Fibroblast of lung (primary cell): Measurements from ENCODE around the gene SCUBE3. TPM values are rescaled to one million over a fixed set of nuclear protein-coding genes. Genes with fewer than 3 reads are reported as not detected.

Experiments
- DNase-seq, 2 donors: peaks; one replicate each; pipeline versions ENCODE4 v3.0.0 to v3.0.0-alpha.2; 2010; ENCODE audit warnings: low read depth in 2 of 2
- H2AFZ ChIP-seq: 2 replicates; pipeline ENCODE4 v1.5.1; 2012; ENCODE audit warnings: low read length, control low read depth, inconsistent platforms
- H3K27ac ChIP-seq: 2 replicates; pipeline ENCODE4 v1.5.1; 2011; ENCODE audit warnings: low read length, control low read depth; ENCODE audit not compliant: insufficient read depth
- H3K27me3 ChIP-seq: 2 replicates; pipeline ENCODE4 v1.5.1; 2011; ENCODE audit warnings: mild to moderate bottlenecking, low read length; ENCODE audit not compliant: control insufficient read depth, insufficient read depth
- H3K36me3 ChIP-seq: 2 replicates; pipeline ENCODE4 v1.5.1; 2011; ENCODE audit warnings: low read length; ENCODE audit not compliant: control insufficient read depth, insufficient read depth
- H3K4me1 ChIP-seq: 2 replicates; pipeline ENCODE4 v1.5.1; 2011; ENCODE audit warnings: low read length; ENCODE audit not compliant: control insufficient read depth, insufficient read depth; ENCODE audit errors: extremely low read depth
- H3K4me2 ChIP-seq: 2 replicates; pipeline ENCODE4 v1.5.1; 2011; ENCODE audit warnings: low read length, control low read depth; ENCODE audit not compliant: insufficient read depth; ENCODE audit errors: extremely low read depth
- H3K4me3 ChIP-seq, 4 experiments: fragments of 200-600 bp in 1 of 4; sonication (generic) in 1 of 4; replicated peaks in 1 of 4; 2 replicates each; pipeline ENCODE4 v1.5.1; 2011 to 2016; ENCODE audit warnings: low read length in 4 of 4, low read depth in 3 of 4, mild to moderate bottlenecking in 3 of 4, control low read depth in 2 of 4, inconsistent platforms in 1 of 4, mixed read lengths in 1 of 4; ENCODE audit not compliant: insufficient read depth in 1 of 4; ENCODE audit errors: control extremely low read depth in 1 of 4
- H3K79me2 ChIP-seq: 2 replicates; pipeline ENCODE4 v1.5.1; 2012; ENCODE audit warnings: mild to moderate bottlenecking, low read length, inconsistent platforms; ENCODE audit not compliant: control insufficient read depth, insufficient read depth
- H3K9ac ChIP-seq: 2 replicates; pipeline ENCODE4 v1.5.1; 2011; ENCODE audit warnings: mild to moderate bottlenecking, low read length, control low read depth; ENCODE audit not compliant: insufficient read depth
- H3K9me3 ChIP-seq: 2 replicates; pipeline ENCODE4 v1.5.1; 2012; ENCODE audit warnings: low read depth, low read length; ENCODE audit not compliant: control insufficient read depth, insufficient read depth
- H4K20me1 ChIP-seq: 2 replicates; pipeline ENCODE4 v1.5.1; 2011; ENCODE audit warnings: low read length; ENCODE audit not compliant: control insufficient read depth, insufficient read depth; ENCODE audit errors: extremely low read depth
- EZH2 ChIP-seq: IDR thresholded peaks from 2 replicates; pipeline ENCODE4 v1.5.1; 2012; ENCODE audit warnings: low read length, control low read depth, mild to moderate bottlenecking; ENCODE audit errors: missing control alignments
- polyA plus RNA-seq, 2 donors: library from polyadenylated mRNA; depleted of rRNA in 1 of 2; stranded (reverse) in 1 of 2; unstranded in 1 of 2; fragments of >200 nt; gene quantifications; 2 replicates each; pipeline ENCODE4 v1.2.1, GENCODE V29; 2011 to 2012; ENCODE audit warnings: missing spikeins in 1 of 2
- total RNA-seq: library from RNA; depleted of rRNA; stranded (reverse); fragments of >200 nt; gene quantifications from 2 replicates; pipeline ENCODE4 v1.2.1, GENCODE V29; 2014
- TF ChIP-seq, protein P1 (sequence below), 2 donors: IDR thresholded peaks in 1 of 2; conservative IDR thresholded peaks in 1 of 2; 1 replicate in 1 of 2; 2 replicates in 1 of 2; pipeline ENCODE4 v1.5.1; 2011 to 2012; ENCODE audit warnings: low read length in 2 of 2, control low read depth in 1 of 2, inconsistent platforms in 1 of 2, low read depth in 1 of 2, mild to moderate bottlenecking in 1 of 2

Gene SCUBE3
- total and polyA plus RNA-seq, 2 donors (not counting 1 experiment from before 2014, with no cell fraction given): under 0.01 to 1.2 TPM

DNA sequence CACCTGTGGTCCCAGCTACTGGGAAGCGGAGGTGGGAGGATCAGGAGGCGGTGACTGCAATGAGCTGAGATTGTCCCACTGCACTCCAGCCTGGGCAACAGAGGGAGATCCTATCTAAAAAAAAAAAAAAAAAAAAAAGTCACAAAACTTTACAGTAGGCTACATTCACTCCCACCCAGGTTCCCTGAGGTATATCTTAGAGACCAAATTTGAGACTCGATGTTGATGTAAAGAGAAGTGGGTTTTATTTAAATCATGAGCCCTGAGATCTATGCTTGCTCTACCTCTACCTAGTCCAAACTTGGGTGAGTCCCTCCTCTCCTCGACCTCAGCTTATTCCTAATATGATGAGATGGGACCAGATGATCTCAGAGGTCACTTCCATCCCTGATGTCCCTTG lies 75.1 kb downstream of the SCUBE3 start:
- Histone ChIP-seq H3K4me1 (peaks cover 2% of the 10 kb centered on the region), H3K9ac (no peak overlapping the region), H3K9me3 (no peaks in the 10 kb centered on the region), H3K27me3 (no peaks in the 10 kb centered on the region), H3K79me2 (no peaks in the 10 kb centered on the region), H3K4me2 (no peak overlapping the region), H3K27ac (no peak overlapping the region), H3K36me3 (peaks cover 12% of the 10 kb centered on the region), H4K20me1 (peaks cover 2% of the 10 kb centered on the region), H2AFZ (no peak overlapping the region), H3K4me3 (no peak overlapping the region)
- DNase-seq: no peak
- no peak for TF ChIP-seq EZH2
- TF ChIP-seq, protein P1, sequence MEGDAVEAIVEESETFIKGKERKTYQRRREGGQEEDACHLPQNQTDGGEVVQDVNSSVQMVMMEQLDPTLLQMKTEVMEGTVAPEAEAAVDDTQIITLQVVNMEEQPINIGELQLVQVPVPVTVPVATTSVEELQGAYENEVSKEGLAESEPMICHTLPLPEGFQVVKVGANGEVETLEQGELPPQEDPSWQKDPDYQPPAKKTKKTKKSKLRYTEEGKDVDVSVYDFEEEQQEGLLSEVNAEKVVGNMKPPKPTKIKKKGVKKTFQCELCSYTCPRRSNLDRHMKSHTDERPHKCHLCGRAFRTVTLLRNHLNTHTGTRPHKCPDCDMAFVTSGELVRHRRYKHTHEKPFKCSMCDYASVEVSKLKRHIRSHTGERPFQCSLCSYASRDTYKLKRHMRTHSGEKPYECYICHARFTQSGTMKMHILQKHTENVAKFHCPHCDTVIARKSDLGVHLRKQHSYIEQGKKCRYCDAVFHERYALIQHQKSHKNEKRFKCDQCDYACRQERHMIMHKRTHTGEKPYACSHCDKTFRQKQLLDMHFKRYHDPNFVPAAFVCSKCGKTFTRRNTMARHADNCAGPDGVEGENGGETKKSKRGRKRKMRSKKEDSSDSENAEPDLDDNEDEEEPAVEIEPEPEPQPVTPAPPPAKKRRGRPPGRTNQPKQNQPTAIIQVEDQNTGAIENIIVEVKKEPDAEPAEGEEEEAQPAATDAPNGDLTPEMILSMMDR (conservative IDR thresholded peaks at IDR 0.05 in 1 of 2, IDR thresholded peaks at IDR 0.05 in 1 of 2; ENCODE audit: low read depth in 1 of 2, low read length in 2 of 2): no peak

DNA sequence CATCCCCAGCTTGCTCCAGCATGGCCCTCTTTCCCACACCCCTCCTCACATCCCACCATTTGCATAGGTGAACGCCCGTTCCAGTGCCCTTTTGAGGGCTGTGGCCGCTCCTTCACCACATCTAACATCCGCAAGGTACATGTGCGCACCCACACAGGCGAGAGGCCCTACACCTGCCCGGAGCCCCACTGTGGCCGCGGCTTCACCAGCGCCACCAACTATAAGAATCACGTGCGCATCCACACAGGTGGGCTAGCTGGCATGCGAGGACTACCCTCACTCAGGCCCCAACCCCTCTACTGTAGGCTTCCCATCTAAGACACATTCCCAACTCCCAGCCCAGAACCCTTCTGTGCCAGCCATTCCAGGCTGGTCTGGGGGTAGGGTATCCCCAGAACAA lies 77.7 kb downstream of the SCUBE3 start:
- H3K9me3 ChIP-seq: no peaks in the 10 kb centered on the region
- no peak for TF ChIP-seq EZH2
- TF ChIP-seq, protein P1 (conservative IDR thresholded peaks at IDR 0.05 in 1 of 2, IDR thresholded peaks at IDR 0.05 in 1 of 2; ENCODE audit: low read depth in 1 of 2, low read length in 2 of 2): no peak
- H4K20me1 ChIP-seq: peaks cover 2% of the 10 kb centered on the region
- H2AFZ ChIP-seq: no peak overlapping the region
- peaks cover 13% of the 10 kb centered on the region for H3K36me3 ChIP-seq
- H3K9ac ChIP-seq: no peak overlapping the region
- no peaks in the 10 kb centered on the region for H3K79me2 ChIP-seq
- no peak for DNase-seq
- no peak overlapping the region for H3K4me3 ChIP-seq
- H3K4me2 ChIP-seq: no peak overlapping the region
- peaks cover 2% of the 10 kb centered on the region for H3K4me1 ChIP-seq
- H3K27me3 ChIP-seq: no peaks in the 10 kb centered on the region
- H3K27ac ChIP-seq: no peak overlapping the region

DNA sequence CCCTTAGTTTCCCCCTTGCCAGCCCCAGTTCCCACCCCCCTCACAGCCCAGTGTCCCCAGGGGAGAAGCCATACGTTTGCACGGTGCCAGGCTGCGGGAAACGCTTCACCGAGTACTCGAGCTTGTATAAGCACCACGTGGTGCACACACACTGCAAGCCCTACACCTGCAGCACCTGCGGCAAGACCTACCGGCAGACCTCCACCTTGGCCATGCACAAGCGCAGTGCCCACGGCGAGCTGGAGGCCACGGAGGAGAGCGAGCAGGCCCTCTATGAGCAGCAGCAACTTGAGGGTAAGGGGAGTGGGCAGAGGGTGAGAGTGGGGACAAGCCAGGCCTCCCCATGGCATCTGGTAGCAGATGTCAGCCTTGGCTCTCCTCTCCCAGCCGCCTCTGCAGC lies 78.7 kb downstream of the SCUBE3 start:
- Histone ChIP-seq H3K4me3 (no peak overlapping the region), H3K27me3 (no peaks in the 10 kb centered on the region), H4K20me1 (peaks cover 2% of the 10 kb centered on the region), H3K9ac (no peak overlapping the region), H3K79me2 (no peaks in the 10 kb centered on the region), H3K36me3 (peaks cover 10% of the 10 kb centered on the region), H2AFZ (no peak overlapping the region), H3K9me3 (no peaks in the 10 kb centered on the region), H3K4me2 (no peak overlapping the region), H3K4me1 (peaks cover 4% of the 10 kb centered on the region), H3K27ac (no peak overlapping the region)
- DNase-seq: no peak
- TF ChIP-seq EZH2: no peak
- TF ChIP-seq, protein P1 (conservative IDR thresholded peaks at IDR 0.05 in 1 of 2, IDR thresholded peaks at IDR 0.05 in 1 of 2; ENCODE audit: low read depth in 1 of 2, low read length in 2 of 2): no peak
